ENCODE measurements around the gene SPDYE4.

Gene SPDYE4

GRCh38 chr17:8741366-8741765 is 17.0 kb downstream of the SPDYE4 start:
- no peak for DNase-seq (ENCODE audit: low spot score)

DNA sequence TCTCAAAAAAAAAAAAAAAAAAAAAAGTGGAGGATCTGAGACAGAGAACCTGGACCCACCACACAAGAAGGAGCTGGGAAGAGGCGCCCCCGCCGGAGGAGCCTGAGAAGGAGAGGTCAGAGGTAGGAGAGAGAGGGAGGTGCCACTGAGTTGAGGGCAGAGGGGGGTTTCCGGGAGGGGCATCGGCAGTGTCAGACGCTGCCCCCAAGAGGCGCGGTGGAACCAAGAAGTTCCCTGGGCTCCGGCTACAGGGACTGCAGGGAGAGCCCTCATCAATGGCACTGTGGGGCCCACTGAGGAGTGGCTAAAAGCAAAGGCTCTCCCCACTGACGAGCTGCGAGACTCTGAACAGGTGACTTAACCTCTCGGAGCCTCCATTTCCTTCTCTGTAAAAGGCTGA is 17.9 kb downstream of the SPDYE4 start:
- DNase-seq (ENCODE audit: low spot score), result no peak

DNA sequence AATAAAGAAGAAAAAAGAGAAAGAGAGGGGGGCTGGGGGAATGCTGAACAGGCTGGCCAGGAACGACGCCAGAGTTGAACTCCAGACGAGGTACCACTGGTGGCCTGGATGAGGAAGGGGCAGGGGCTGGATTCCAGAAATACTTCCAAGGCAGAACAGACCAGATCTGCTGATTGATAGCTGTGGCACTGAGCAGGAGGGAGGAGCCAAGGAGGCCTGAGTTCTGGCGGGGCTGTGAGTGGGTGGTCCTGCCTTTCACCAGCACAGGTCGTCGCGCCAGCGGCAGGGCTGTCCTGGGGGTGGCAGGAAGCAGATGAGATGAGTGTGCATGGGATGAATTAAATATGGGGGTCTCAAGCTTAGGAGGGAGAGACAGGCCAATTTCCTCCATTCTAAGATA is 19.2 kb downstream of the SPDYE4 start:
- DNase-seq (ENCODE audit: low spot score), result no peak

DNA sequence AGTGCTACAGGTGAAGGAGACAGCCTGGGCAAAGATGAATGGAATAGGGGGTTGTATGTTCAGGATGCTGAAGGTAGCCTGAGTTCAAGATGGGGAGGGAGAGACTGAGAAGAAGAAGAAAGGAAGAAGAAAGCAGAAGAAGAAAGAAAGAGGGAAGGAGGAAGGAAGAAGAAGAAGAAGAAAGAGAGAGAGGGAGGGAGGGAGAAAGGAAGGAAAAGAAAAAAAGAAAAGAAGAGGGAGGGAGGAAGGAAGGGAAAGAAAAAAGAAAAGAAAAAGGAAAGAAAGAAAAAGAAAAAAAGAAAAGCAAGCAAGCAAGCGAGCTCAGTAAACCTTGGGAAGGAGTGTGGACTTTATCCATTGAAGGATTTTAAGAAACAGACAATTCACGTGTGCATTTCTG is 21.6 kb downstream of the SPDYE4 start:
- no peak for DNase-seq (ENCODE audit: low spot score)

GRCh38 chr17:8736362-8736761 is 22.0 kb downstream of the SPDYE4 start:
- DNase-seq (ENCODE audit: low spot score), result no peak

GRCh38 chr17:8735336-8735939 is 22.9 kb downstream of the SPDYE4 start:
- DNase-seq (ENCODE audit: low spot score), result no peak

DNA sequence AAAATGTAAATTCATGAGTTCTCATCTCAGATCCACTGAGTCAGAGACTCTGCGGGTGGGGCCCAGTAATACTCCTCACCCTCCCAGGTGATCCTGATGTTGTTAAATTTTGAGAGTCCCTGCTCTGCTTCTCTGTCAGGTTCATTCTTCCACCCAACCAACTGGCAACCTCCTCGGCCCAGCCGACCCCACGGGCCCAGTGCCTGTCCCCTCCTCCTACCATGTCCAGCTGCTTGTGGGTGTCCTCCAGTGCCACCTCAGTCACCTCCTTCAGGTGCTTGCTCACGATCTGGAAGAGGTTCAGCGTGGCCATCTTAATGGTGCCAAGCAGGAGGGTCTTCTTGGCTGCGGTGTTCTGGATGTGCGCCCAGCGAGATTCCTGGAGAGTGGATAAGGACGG is 23.5 kb downstream of the SPDYE4 start:
- no peak for DNase-seq (ENCODE audit: low spot score)

DNA sequence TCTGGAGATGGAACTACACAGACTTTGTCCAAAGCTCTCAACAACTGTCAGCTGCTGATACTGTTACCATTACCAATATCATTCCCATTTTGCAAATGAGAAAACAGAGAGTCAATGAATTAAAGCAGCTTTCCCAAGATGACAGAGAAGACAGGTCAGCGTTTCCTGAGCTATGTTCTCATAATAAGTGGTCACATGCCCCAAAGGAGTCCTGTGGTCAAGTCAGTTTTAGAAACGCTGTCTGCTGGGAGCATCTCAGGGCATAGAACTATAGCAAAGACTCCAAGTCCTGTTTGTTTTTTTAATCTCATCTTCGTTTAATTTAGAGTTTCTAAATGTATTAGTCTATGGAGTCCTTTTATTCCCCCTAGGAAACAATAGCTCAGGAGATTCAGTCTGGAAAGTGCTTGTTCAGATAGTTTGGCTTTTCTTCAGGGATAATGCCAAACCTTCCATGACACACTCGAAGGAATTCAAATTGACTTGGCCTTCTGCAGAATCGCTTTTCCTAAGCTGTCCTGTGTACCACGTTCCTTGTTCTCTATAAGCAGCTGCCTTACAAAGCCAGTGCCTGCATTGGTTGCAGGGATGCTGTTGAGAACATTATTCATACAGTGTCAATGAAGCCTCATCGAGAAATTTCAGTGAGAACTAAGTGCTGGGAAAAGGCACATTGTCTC is 25.8 kb downstream of the SPDYE4 start:
- no peak for DNase-seq (ENCODE audit: low spot score)

GRCh38 chr17:8729860-8730259 is 28.5 kb downstream of the SPDYE4 start:
- DNase-seq (ENCODE audit: low spot score), result no peak

DNA sequence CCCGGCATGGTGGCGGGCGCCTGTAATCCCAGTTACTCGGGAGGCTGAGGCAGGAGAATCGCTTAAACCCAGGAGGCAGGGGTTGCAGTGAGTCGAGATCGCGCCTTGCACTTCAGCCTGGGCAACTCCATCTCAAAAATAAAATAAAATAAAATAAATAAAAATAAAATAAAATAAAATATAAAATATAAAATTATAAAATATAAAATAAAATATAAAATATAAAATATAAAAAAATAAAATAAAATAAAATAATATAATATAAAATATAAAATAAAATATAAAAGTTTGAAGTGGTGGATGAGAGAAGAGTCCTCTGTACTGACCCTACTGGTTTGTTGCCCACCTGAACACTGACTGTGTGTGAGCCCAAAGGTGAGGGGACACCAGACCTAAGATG is 28.9 kb downstream of the SPDYE4 start:
- no peak for DNase-seq (ENCODE audit: low spot score)

DNA sequence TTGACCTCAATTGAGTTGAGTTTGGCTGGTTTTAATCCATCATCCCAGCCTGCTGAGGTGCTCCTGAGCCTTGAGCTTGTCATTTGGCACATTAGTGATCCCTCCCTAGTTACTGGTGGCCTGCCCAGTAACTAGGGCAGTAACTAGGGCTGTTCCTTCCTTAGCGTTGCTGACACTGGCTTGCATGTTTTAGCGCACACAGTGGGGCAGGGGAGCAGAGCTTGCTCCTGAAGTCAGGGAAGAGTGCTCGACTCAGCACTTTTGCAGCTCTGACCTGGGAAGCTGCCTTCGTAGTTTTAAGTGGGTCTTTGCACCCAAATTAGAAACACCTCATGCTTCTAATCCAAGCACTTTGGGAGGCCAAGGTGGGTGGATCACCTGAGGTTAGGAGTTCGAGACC is 29.4 kb downstream of the SPDYE4 start:
- DNase-seq (ENCODE audit: low spot score), result no peak

GRCh38 chr17:8728251-8728938 is 30.0 kb downstream of the SPDYE4 start:
- DNase-seq (ENCODE audit: low spot score), result no peak

GRCh38 chr17:8726941-8727555 is 31.3 kb downstream of the SPDYE4 start:
- DNase-seq (ENCODE audit: low spot score), result no peak

DNA sequence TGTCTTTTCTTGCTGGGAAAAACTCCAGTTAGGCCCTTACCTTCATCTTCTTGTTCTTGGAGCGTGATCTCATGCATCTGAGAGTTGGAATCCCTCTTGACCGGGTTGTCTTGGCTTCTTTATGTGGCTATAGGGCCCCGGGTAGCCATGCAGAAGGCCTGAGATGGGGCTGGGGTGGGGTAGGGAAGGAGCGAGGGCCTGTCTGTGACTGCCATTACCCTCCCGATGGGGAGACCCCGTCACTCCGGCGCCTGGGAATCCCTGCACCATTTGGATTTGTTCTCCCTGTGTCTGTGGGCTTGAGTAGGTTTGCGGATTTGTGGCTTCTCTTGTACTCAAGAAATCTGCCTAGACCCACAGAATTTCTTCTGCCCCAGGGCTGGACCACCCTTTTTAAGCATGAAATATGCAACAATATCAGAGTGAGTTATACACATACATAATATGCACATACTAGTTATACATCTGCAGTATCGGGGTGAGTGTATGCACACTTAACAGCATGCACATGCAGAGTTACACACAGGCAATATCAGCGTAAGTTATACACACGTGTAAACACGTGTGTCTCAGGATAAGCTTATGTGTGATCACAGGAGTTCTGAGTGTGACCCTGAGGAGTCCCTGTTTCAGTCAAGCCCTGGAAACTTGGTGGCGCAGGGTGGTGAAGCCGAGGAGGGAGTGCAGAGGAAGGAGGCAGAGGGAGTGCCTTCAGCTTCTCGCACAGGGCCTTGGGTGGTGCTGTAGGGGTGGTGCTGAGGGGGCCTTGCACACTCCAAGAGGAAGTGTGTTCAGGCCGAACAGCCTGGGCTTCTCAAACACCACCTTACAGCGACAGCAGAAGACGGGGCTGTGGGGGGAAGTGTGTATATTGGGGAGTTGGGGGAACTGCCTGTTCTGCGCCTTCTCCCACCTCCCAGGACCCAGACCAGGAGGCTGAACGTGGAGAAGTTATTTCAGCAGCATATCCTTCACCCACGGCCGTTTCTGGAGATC is 32.2 kb downstream of the SPDYE4 start:
- no peak for DNase-seq (ENCODE audit: low spot score)

- DNase-seq (ENCODE audit: low spot score), result no peak
These were observed 33.9 kb downstream of the SPDYE4 start for GRCh38 chr17:8724451-8724850.

GRCh38 chr17:8720596-8720995 is 37.8 kb downstream of the SPDYE4 start:
- DNase-seq (ENCODE audit: low spot score), result no peak

DNA sequence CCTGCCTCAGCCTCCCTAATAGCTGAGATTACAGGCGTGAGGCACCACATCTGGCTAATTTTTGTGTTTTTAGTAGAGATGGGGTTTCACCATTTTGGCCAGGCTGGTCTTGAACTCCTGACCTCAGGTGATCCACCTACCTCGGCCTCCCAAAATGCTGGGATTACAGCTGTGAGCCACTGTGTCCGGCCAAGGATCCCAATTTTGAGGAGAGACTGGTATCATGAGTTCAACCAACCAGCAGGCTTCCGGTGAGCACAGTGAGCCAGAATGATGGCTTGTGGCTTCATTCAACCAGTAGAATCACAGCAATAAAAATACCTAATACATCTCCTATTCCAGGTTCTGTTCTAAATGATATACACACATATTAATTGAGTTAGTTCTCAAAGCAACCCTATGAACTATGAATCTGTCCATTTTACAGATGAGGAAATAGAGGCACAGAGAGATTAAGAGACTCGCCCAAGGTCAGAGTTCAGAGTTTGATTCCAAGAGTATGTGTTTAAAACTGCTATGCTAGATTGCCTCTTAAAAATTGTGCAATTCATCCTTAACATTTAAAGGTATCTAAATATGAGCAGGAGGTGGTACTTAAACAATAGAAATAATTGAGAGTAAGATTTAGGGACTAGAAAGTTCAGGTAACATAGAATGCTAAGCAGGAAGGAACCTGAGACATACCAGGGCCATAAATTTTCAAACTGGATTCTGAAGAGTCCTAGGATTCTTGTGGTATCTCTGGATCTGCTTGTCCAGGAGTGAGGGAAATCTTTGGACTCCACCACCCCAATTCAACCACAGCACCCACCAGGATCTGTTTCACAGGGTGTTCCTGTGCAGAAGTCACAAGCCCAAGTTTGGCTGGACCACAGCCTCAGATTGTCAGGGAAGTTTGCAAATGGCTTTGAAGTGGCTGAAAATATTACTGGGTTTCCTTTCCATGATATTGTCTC is 38.8 kb downstream of the SPDYE4 start:
- no peak for DNase-seq (ENCODE audit: low spot score)

GRCh38 chr17:8718001-8718563 is 40.3 kb downstream of the SPDYE4 start:
- DNase-seq (ENCODE audit: low spot score), result no peak

DNA sequence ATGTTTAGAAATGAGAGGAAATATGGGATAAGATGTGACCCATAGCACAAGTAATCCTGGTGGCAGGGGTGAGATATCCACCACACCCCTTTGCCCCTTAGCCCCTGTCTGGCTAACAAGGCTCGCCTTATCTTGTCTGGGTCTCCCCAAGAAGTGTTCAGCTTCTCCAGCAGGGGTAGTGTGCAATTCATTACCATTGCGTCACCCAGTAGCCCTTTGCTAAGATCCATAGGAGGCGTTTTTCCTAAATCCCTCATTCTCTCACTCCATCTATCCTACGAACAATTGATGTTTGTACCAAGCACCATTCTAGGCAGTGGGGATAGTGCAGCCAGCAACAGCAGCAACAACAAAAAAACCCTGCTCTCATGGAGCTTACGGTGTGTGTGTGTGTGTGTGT is 44.5 kb downstream of the SPDYE4 start:
- no peak for DNase-seq (ENCODE audit: low spot score)

DNA sequence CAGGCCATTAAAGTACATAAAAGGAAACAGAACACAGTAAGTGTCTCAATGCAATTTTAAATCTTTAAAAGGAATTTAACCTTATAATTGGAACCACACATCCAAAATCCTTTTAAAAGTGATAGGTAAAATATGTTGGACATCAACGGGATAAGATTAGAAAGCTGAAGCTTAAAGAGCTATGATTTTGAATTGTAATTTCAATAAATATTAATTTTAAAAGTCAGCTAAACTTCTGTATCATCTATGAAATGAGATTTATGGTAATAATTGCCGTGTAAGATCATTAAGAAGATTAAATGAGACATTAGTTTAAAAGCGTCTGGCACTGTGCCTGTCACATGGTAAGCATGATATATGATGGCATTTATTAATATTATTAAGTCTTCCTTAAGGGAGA is 45.0 kb downstream of the SPDYE4 start:
- no peak for DNase-seq (ENCODE audit: low spot score)
